ENCODE results near the gene FAM200C. TPM values are rescaled to one million over a fixed set of nuclear protein-coding genes. Genes with fewer than 3 reads are reported as not detected.

The FAM200C gene
- total RNA-seq, 4 donors from 2014 or later = 3.6 to 5.1 (median 4.3) TPM

DNA sequence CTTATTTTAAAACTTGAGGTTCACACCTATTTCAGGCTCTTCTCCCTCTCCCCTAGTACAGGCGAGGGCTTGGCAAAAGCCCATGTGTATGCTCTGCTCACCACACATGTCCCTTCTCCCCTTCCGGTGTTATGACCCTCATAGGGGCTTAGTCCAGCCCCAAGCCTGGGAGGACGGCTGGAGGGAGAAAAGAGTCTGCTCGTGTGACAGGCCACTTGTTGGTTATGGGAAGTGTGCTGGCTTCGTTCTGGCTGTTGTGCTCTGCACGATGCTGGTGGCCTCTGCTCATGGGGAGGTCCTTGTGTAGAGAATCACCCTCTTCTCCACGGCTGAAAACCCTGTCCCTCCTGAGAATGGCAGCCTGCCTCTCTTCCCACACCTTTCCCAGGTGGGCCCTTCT is 32.9 kb upstream of the FAM200C start:
- no peak for TF ChIP-seq CTCF (IDR thresholded peaks at IDR 0.05; ENCODE audit: low read depth)

DNA sequence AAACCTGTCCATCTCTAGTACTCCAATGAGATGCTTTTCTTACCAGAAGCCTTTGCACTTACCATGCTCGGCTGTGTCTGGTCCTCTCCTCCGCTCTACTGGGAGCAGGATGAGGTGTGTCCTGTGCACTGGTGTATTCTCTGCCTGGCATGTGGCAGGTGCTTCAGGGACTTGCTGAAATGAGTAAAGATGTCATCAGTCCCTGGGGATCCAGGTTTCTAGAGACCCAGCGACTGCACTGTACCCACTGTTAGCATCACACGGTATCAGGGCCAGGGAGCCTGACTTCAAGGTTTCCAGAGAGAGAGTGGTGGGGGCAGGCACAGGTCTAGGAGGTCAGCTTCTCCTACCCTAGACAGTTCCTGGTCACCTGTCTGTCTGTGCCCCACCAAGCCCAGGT is 32.3 kb upstream of the FAM200C start:
- TF ChIP-seq CTCF (IDR thresholded peaks at IDR 0.05; ENCODE audit: low read depth) = no peak

GRCh38 chr5:160427607-160428006 is 27.8 kb upstream of the FAM200C start:
- no peak for TF ChIP-seq CTCF (IDR thresholded peaks at IDR 0.05; ENCODE audit: low read depth)

DNA sequence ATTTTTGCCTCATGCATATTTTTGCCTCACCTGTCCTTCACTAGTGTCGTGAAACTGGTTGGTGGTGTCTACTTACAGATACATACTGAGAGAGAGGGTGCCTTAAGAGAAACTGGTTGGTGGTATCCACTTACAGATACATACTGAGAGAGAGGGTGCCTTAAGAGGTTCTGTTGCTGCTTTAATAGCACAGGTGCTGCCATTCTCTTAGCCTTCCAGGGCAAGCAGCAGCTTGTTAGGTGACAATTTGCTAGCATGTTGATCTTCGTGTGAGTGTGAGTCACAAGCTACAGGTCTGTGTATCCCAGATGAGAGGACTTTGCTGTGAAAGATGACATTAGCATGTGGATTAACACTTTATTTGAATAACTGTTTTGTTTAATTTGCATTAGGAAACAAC is 23.2 kb upstream of the FAM200C start:
- no peak for TF ChIP-seq CTCF (IDR thresholded peaks at IDR 0.05; ENCODE audit: low read depth)

DNA sequence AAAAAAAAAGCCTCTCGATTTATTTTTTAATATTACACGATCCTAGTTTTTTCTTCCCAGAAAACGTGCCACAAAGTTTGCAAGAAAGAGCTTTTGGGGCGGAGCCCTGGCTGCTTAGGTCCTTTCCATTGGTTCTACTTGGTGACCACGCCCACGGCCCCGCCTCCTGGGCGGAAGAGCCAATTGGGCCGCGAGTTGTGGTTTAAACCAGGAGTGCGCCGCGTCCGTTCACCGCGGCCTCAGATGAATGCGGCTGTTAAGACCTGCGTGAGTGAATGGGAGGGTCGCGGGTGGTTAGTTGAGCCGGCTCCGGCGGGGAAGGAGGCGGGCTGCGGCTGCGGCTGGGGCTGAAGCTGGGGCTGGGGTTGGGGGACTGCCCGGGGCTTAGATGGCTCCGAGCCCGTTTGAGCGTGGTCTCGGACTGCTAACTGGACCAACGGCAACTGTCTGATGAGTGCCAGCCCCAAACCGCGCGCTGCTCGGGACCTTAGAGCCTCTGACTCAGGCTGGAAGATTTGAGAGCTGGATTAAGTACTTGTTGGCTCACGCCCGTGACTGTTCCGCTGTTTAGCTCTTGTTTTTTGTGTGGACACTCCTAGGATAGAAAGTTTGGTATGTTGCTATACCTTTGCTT is 21.9 kb upstream of the FAM200C start, which contains the start of gene PTTG1:
Gene PTTG1 (plus strand): TSS at position 231 of the 634 bp plus-strand sequence. CDS start 458 bp downstream, outside the sequence.
- TF ChIP-seq CTCF (IDR thresholded peaks at IDR 0.05; ENCODE audit: low read depth) = no peak

DNA sequence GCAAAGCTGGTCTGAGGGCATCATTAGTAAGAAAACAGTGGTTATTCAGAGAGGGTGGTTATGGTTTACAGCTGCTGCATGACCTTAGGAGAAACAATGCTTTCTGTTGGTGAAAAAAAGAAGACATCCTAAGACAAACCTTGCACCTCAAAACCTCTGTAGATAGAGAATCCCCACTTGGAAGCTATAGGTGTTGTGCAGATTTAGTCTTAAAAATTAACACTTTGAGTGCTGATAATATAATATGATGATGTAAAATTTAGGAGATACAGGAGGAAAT is 20.4 kb upstream of the FAM200C start:
- no peak for TF ChIP-seq CTCF (IDR thresholded peaks at IDR 0.05; ENCODE audit: low read depth)

GRCh38 chr5:160419458-160420330 is 19.8 kb upstream of the FAM200C start:
- TF ChIP-seq CTCF (IDR thresholded peaks at IDR 0.05; ENCODE audit: low read depth) = no peak

Data from subcutaneous adipose tissue (tissue), 4 donors.